DND-41 (cell line): ENCODE results near the gene SPATA46.
"Not testable (repeated sequence)": the region's sequence is repeated elsewhere in the genome, so short reads cannot be mapped to it uniquely, and the experiment has no call there.

Source experiments
- ATAC-seq: fragments of 200-7000 bp; cut with Tn5 transposase; 3 replicates; pipeline ENCODE4 v1.9.1; 2021; ENCODE audit warnings: low read depth; ENCODE audit not compliant: insufficient read depth
- DNase-seq: peaks from one replicate; pipeline ENCODE4 v3.0.0-alpha.2; 2020
- H2AFZ ChIP-seq: 2 replicates; pipeline ENCODE4 v1.6.0; 2012; ENCODE audit warnings: low read depth, low read length
- H3K27ac ChIP-seq: 2 replicates; pipeline ENCODE4 v1.5.1; 2012; ENCODE audit warnings: low read length, inconsistent platforms
- H3K27me3 ChIP-seq: fragments of 200-600 bp; sonication (generic); 2 replicates; pipeline ENCODE4 v1.6.0; 2012; ENCODE audit warnings: low read length, mild to moderate bottlenecking, inconsistent platforms; ENCODE audit not compliant: insufficient read depth, poor library complexity
- H3K36me3 ChIP-seq: 2 replicates; pipeline ENCODE4 v1.5.1; 2012; ENCODE audit warnings: low read length, inconsistent platforms; ENCODE audit not compliant: insufficient read depth
- H3K4me1 ChIP-seq: 2 replicates; pipeline ENCODE4 v1.5.1; 2012; ENCODE audit warnings: mild to moderate bottlenecking, low read length; ENCODE audit not compliant: insufficient read depth
- H3K4me2 ChIP-seq: 2 replicates; pipeline ENCODE4 v1.6.0; 2012; ENCODE audit warnings: mild to moderate bottlenecking, moderate library complexity, low read length, inconsistent platforms; ENCODE audit not compliant: insufficient read depth
- H3K4me3 ChIP-seq, 2 experiments: fragments of 200-600 bp in 1 of 2; shearing (Covaris generic) in 1 of 2; 2 replicates each; pipeline ENCODE4 v1.5.1; 2012 to 2016; ENCODE audit warnings: inconsistent platforms in 2 of 2, low read length in 2 of 2, mild to moderate bottlenecking in 2 of 2, low read depth in 1 of 2, moderate library complexity in 1 of 2
- H3K79me2 ChIP-seq: 2 replicates; pipeline ENCODE4 v1.6.0; 2012; ENCODE audit warnings: low read length, inconsistent platforms; ENCODE audit not compliant: insufficient read depth
- H3K9ac ChIP-seq: 2 replicates; pipeline ENCODE4 v1.6.0; 2012; ENCODE audit warnings: low read depth, mild to moderate bottlenecking, inconsistent platforms, low read length, moderate library complexity
- H3K9me3 ChIP-seq: 2 replicates; pipeline ENCODE4 v1.5.1; 2012; ENCODE audit warnings: low read length, moderate library complexity, mild to moderate bottlenecking, inconsistent platforms; ENCODE audit not compliant: insufficient read depth, severe bottlenecking
- H4K20me1 ChIP-seq: 2 replicates; pipeline ENCODE4 v1.6.0; 2012; ENCODE audit warnings: low read length; ENCODE audit not compliant: insufficient read depth
- EZH2 ChIP-seq: IDR thresholded peaks from 3 replicates; pipeline ENCODE4 v1.6.1; 2012; ENCODE audit warnings: borderline replicate concordance, low read depth, mild to moderate bottlenecking, moderate library complexity, low read length, inconsistent platforms; ENCODE audit not compliant: severe bottlenecking
- TF ChIP-seq, protein P1 (sequence below): IDR thresholded peaks from 2 replicates; pipeline ENCODE4 v1.5.1; 2012; ENCODE audit warnings: borderline replicate concordance, low read length, moderate library complexity, mild to moderate bottlenecking; ENCODE audit not compliant: poor library complexity, severe bottlenecking; ENCODE audit errors: extremely low read depth

SPATA46 gene

DNA sequence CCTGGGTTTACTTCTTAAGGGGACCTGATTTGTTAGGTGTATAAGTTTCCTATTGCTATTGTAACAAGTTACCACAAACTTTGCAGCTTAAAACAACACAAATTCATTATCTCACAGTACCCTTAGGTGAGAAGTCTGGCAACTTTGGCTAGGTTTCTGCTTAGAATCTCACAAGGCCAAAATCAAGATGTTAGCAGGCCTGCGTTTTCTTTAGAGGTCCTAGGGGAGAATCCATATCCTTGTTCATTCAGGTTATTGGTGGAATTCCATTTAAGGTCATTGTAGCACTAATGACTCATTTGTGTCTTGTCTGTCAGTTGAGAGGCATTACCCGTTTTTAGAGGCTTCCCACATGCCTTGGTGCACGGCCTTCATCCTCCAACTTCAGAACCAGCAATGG, 43.5 kb upstream of the SPATA46 start:
- DNase-seq, result no peak
- no peaks in the 10 kb centered on the region for H4K20me1 ChIP-seq
- no peaks in the 10 kb centered on the region for H3K79me2 ChIP-seq
- no peak overlapping the region for H2AFZ ChIP-seq
- ATAC-seq, result no peak
- no peak overlapping the region for H3K4me2 ChIP-seq
- H3K9me3 ChIP-seq, result no peaks in the 10 kb centered on the region
- H3K4me3 ChIP-seq, result no peak overlapping the region
- no peak overlapping the region for H3K9ac ChIP-seq
- no peaks in the 10 kb centered on the region for H3K27me3 ChIP-seq
- H3K27ac ChIP-seq, result no peak overlapping the region
- no peaks in the 10 kb centered on the region for H3K4me1 ChIP-seq
- TF ChIP-seq, protein P1, sequence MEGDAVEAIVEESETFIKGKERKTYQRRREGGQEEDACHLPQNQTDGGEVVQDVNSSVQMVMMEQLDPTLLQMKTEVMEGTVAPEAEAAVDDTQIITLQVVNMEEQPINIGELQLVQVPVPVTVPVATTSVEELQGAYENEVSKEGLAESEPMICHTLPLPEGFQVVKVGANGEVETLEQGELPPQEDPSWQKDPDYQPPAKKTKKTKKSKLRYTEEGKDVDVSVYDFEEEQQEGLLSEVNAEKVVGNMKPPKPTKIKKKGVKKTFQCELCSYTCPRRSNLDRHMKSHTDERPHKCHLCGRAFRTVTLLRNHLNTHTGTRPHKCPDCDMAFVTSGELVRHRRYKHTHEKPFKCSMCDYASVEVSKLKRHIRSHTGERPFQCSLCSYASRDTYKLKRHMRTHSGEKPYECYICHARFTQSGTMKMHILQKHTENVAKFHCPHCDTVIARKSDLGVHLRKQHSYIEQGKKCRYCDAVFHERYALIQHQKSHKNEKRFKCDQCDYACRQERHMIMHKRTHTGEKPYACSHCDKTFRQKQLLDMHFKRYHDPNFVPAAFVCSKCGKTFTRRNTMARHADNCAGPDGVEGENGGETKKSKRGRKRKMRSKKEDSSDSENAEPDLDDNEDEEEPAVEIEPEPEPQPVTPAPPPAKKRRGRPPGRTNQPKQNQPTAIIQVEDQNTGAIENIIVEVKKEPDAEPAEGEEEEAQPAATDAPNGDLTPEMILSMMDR, result no peak
- TF ChIP-seq EZH2, result no peak
- no peaks in the 10 kb centered on the region for H3K36me3 ChIP-seq

DNA sequence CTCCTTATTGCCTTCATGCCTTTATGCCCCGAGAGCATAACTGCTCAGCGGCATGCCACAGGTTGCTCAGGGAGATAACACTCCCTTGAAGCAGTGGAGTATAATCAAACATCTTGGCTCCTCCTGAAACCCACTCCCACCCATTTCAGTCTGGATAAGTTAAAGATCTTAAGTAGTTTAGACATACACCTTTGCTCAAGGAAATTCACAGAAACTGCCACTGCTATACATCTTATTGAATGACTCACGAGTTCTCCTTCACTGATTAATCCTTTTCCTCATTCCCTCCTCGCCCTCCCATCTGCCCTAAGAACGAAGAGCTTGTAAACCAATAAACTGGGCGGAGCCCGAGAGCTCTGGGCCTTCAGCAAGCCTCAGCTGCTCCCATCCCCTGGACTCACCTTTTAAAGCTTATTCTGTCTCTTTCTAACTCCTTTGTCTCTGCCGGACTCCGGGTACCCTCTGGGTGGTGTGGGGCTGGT, 42.8 kb upstream of the SPATA46 start:
- not testable (repeated sequence) for H3K79me2 ChIP-seq, H3K36me3 ChIP-seq, H3K9ac ChIP-seq, H3K27me3 ChIP-seq, H4K20me1 ChIP-seq, H3K4me3 ChIP-seq, H3K27ac ChIP-seq, H3K4me1 ChIP-seq, H3K9me3 ChIP-seq, H3K4me2 ChIP-seq, ATAC-seq, H2AFZ ChIP-seq, DNase-seq

DNA sequence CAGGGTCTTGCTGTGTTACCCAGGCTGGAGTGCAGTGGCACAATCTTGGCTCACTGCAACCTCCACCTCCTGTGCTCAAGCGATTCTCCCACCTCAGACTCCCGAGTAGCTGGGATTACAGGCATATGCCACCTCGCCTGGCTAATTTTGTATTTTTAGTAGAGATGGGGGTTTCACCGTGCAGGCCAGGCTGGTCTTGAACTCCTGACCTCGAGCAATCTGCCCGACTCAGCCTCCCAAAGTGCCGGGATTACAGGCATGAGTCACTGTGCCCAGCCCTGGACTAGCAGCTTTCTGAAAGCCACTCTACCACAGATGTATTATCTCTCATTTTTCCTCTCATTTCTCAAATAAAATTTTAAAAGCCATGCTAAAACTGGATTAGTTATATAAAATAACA, 41.9 kb upstream of the SPATA46 start:
- not testable (repeated sequence) for H3K36me3 ChIP-seq, H3K9ac ChIP-seq, H3K27ac ChIP-seq, ATAC-seq, H3K4me1 ChIP-seq, H2AFZ ChIP-seq, H4K20me1 ChIP-seq, H3K4me3 ChIP-seq, H3K9me3 ChIP-seq, H3K4me2 ChIP-seq, H3K27me3 ChIP-seq, DNase-seq, H3K79me2 ChIP-seq

DNA sequence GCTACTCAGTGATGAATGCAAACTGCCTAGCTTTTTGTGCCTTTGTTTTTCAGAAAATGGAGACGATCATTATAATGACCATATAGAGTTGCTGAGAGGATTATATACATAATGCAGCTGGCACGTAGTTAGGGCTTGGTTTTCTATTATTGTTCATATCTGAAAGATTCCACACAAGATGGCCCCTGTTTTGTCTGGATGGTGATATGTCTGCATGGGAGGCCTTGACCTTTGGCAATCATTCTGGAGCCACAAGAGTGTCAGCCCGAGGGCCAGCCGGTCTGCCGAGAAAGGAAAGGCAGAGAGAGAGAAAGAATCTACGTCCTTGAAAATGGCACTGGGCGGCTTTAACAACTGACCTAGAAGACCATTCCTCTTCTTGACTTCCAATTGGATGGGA, 41.0 kb upstream of the SPATA46 start:
- ATAC-seq, result no peak
- Histone ChIP-seq H3K4me1 (no peaks in the 10 kb centered on the region), H3K27me3 (no peaks in the 10 kb centered on the region), H3K4me3 (no peak overlapping the region), H4K20me1 (no peaks in the 10 kb centered on the region), H3K36me3 (no peaks in the 10 kb centered on the region), H3K9me3 (no peaks in the 10 kb centered on the region), H2AFZ (no peak overlapping the region), H3K9ac (no peak overlapping the region), H3K79me2 (no peaks in the 10 kb centered on the region), H3K4me2 (no peak overlapping the region), H3K27ac (no peak overlapping the region)
- no peak for DNase-seq
- TF ChIP-seq, protein P1, result no peak
- no peak for TF ChIP-seq EZH2

DNA sequence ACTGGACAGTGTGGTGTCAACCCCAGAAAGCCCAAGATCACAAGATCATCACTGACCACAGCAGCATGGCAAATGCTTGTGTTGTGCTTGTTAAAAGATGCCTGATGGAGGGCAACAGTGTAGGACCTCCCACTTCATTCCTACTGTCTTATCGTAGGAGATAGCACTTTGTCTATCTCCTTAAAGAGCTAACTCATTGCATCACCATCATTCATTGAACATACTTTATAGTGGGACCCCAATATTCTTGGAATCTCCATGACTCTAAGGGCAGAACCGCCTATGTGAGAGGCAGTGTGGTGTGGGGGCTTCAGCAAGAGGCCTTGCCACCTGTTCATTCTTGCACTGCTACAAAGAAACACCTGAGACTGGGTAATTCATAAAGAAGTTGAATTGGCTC, 40.3 kb upstream of the SPATA46 start:
- TF ChIP-seq, protein P1, result no peak
- TF ChIP-seq EZH2, result no peak
- no peaks in the 10 kb centered on the region for H3K4me1 ChIP-seq
- H3K9me3 ChIP-seq, result no peaks in the 10 kb centered on the region
- DNase-seq, result no peak
- no peak overlapping the region for H3K27ac ChIP-seq
- H4K20me1 ChIP-seq, result no peaks in the 10 kb centered on the region
- H3K36me3 ChIP-seq, result no peaks in the 10 kb centered on the region
- H2AFZ ChIP-seq, result no peak overlapping the region
- no peak overlapping the region for H3K4me3 ChIP-seq
- no peaks in the 10 kb centered on the region for H3K79me2 ChIP-seq
- no peaks in the 10 kb centered on the region for H3K27me3 ChIP-seq
- H3K4me2 ChIP-seq, result no peak overlapping the region
- no peak overlapping the region for H3K9ac ChIP-seq
- no peak for ATAC-seq
